Esophagus squamous epithelium (tissue), 5 donors: ENCODE data around the gene GTPBP6. TPM values are rescaled to one million over a fixed set of nuclear protein-coding genes. Genes with fewer than 3 reads are reported as not detected.

Experiments used
- DNase-seq: peaks from one replicate; lab custom pipeline; 2025; lab: John Stamatoyannopoulos, UW
- H3K27ac ChIP-seq, 4 donors: fragments of 200-600 bp; sonication (generic); one replicate each; pipeline ENCODE4 v1.5.1; 2016 to 2019; ENCODE audit warnings: mild to moderate bottlenecking in 1 of 4
- H3K27me3 ChIP-seq, 4 donors: fragments of 200-600 bp; sonication (generic); 1 replicate in 3 of 4; 2 replicates in 1 of 4; pipeline versions ENCODE4 v1.5.1 to v1.6.0; 2017 to 2021; ENCODE audit warnings: antibody characterized with exemption in 1 of 4
- H3K36me3 ChIP-seq, 3 donors: fragments of 200-600 bp; sonication (generic); one replicate each; pipeline ENCODE4 v1.5.1; 2016 to 2019
- H3K4me1 ChIP-seq, 3 donors: fragments of 200-600 bp; sonication (generic); one replicate each; pipeline ENCODE4 v1.5.1; 2017 to 2019
- H3K4me3 ChIP-seq, 4 donors: fragments of 200-600 bp; sonication (generic); 1 replicate in 3 of 4; 2 replicates in 1 of 4; pipeline ENCODE4 v1.5.1; 2016 to 2019; ENCODE audit warnings: mild to moderate bottlenecking in 2 of 4, moderate library complexity in 1 of 4
- H3K9me3 ChIP-seq, 3 donors: fragments of 200-600 bp; sonication (generic); one replicate each; pipeline ENCODE4 v1.5.1; 2016 to 2019
- CTCF ChIP-seq, 6 experiments: fragments of 450-650 bp in 4 of 6; fragments of 200-600 bp in 2 of 6; sonication (generic) in 2 of 6; IDR thresholded peaks; one replicate each; pipeline ENCODE4 v1.5.1; 2016 to 2019; ENCODE audit warnings: antibody characterized with exemption in 6 of 6, mild to moderate bottlenecking in 4 of 6, moderate library complexity in 4 of 6
- POLR2A ChIP-seq, 4 donors: fragments of 450-650 bp; IDR thresholded peaks; one replicate each; pipeline ENCODE4 v1.6.1; 2017; ENCODE audit warnings: antibody characterized with exemption in 4 of 4, mild to moderate bottlenecking in 4 of 4, moderate library complexity in 3 of 4
- WGBS, 2 donors: methylation state at CpG; one replicate each; pipeline ENCODE4 v1.1.5; 2018; 5-methylcytosine and 5-hydroxymethylcytosine counted together
- intact Hi-C: fragments of 100-400 bp; cut with DNase I; formaldehyde crosslinking; loops from one replicate; pipeline ENCODE4 v1.15.0; 2022
- total RNA-seq, 4 donors: library from RNA; depleted of rRNA; stranded (reverse); fragments of >200 nt; gene quantifications; one replicate each; pipeline ENCODE4 v1.1.0, GENCODE V29; 2016
- donor health status: DM: yes; HTN: yes; CAD: no.

Gene GTPBP6
- total RNA-seq, 4 donors from 2014 or later, result 22.2 to 45.4 (median 28.0) TPM

GRCh38 chrX:334331-334891, 15.8 kb upstream of the GTPBP6 start:
- WGBS, 2 donors, result 100% methylated on average over 5 of the region's 53 CpGs; no CpG with 5 or more reads in 1 of the 2 donors
- no peak for DNase-seq
- Histone ChIP-seq H3K27ac (no peak overlapping the region), H3K4me1 (peaks cover 0 to 17% (median 10%) of the 10 kb centered on the region in 3 donors), H3K36me3 (peaks cover 0 to 66% (median 0%) of the 10 kb centered on the region in 3 donors), H3K9me3 (no peaks in the 10 kb centered on the region), H3K27me3 (peaks cover 0 to 25% (median 3%) of the 10 kb centered on the region in 4 donors), H3K4me3 (no peak overlapping the region)
- TF ChIP-seq CTCF (IDR thresholded peaks at IDR 0.05) (no peak), POLR2A (IDR thresholded peaks at IDR 0.05) (no peak)
- intact Hi-C loops, result no loop called here

GRCh38 chrX:333611-334311, 15.2 kb upstream of the GTPBP6 start:
- intact Hi-C loops, result no loop called here
- peaks cover 0 to 25% (median 3%) of the 10 kb centered on the region in 4 donors for H3K27me3 ChIP-seq
- no peaks in the 10 kb centered on the region for H3K9me3 ChIP-seq
- peaks cover 0 to 17% (median 10%) of the 10 kb centered on the region in 3 donors for H3K4me1 ChIP-seq
- no peak overlapping the region for H3K27ac ChIP-seq
- 97 to 98% methylated on average over 6 to 22 of the region's 51 CpGs for WGBS, 2 donors
- H3K4me3 ChIP-seq, result no peak overlapping the region
- no peak for DNase-seq
- TF ChIP-seq POLR2A (IDR thresholded peaks at IDR 0.05), result no peak
- no peak for TF ChIP-seq CTCF (IDR thresholded peaks at IDR 0.05)
- H3K36me3 ChIP-seq, result peaks cover 0 to 62% (median 0%) of the 10 kb centered on the region in 3 donors

- peaks cover 0 to 25% (median 3%) of the 10 kb centered on the region in 4 donors for H3K27me3 ChIP-seq
- no peak overlapping the region for H3K27ac ChIP-seq
- H3K4me1 ChIP-seq, result peaks cover 0 to 17% (median 10%) of the 10 kb centered on the region in 3 donors
- peaks cover 0 to 55% (median 0%) of the 10 kb centered on the region in 3 donors for H3K36me3 ChIP-seq
- no peaks in the 10 kb centered on the region for H3K9me3 ChIP-seq
- TF ChIP-seq CTCF (IDR thresholded peaks at IDR 0.05) (no peak), POLR2A (IDR thresholded peaks at IDR 0.05) (no peak)
- intact Hi-C loops, result no loop called here
- no peak overlapping the region for H3K4me3 ChIP-seq
- WGBS, 2 donors, result 88 to 94% methylated on average over 19 to 22 of the region's 33 CpGs
- DNase-seq, result no peak
These were observed 14.5 kb upstream of the GTPBP6 start for GRCh38 chrX:332916-333610.

- no peaks in the 10 kb centered on the region for H3K9me3 ChIP-seq
- no peak overlapping the region for H3K4me3 ChIP-seq
- intact Hi-C loops, result no loop called here
- no CpG with 5 or more reads among the region's 23 CpGs for WGBS, 2 donors
- peaks cover 0 to 17% (median 10%) of the 10 kb centered on the region in 3 donors for H3K4me1 ChIP-seq
- DNase-seq, result no peak
- peaks cover 0 to 49% (median 0%) of the 10 kb centered on the region in 3 donors for H3K36me3 ChIP-seq
- peaks cover 0 to 29% (median 3%) of the 10 kb centered on the region in 4 donors for H3K27me3 ChIP-seq
- TF ChIP-seq POLR2A (IDR thresholded peaks at IDR 0.05) (no peak), CTCF (IDR thresholded peaks at IDR 0.05) (no peak)
- no peak overlapping the region for H3K27ac ChIP-seq
These were observed 13.9 kb upstream of the GTPBP6 start for GRCh38 chrX:332496-332860.
